ENCODE results near the gene NEXN.

GRCh38 chr1:77841574-77841973, 46.9 kb upstream of the NEXN start:
- TF ChIP-seq PATZ1 (CRISPR knock-in tag; IDR thresholded peaks at IDR 0.05; ENCODE audit: borderline replicate concordance) = no peak
- TF ChIP-seq ISL1 (CRISPR knock-in tag; IDR thresholded peaks at IDR 0.05) = no peak
- TF ChIP-seq ZFP30 (CRISPR knock-in tag; IDR thresholded peaks at IDR 0.05) = no peak

Measured in SK-N-SH treated with all-trans-retinoic acid at 6 μM for 48 hours (cell line).